ENCODE results near the gene KRT31.

GRCh38 chr17:41386227-41386626, 11.2 kb downstream of the KRT31 start:
- no peak for TF ChIP-seq CTCF (IDR thresholded peaks at IDR 0.05)
- TF ChIP-seq POLR2AphosphoS5 (IDR thresholded peaks at IDR 0.05; ENCODE audit: low read depth, low read length), result no peak
- TF ChIP-seq TCF7L2 (IDR thresholded peaks at IDR 0.05; ENCODE audit: low read depth, low read length), result no peak
- no peak for TF ChIP-seq SIN3A (IDR thresholded peaks at IDR 0.05; ENCODE audit: borderline replicate concordance, insufficient read depth, low read depth, low read length)

Measured in Panc1 (cell line).